Adipocyte (in vitro differentiated cells): ENCODE results near the gene USP50.
A peak's percentile ranks its signal among the peaks of the same experiment; 100 is the strongest.

Experiments used
- DNase-seq: peaks from one replicate; pipeline ENCODE4 v3.0.0-alpha.2; 2015; ENCODE audit warnings: low read depth
- H3K27me3 ChIP-seq: replicated peaks from 2 replicates; pipeline ENCODE4 v1.7.0; 2013; ENCODE audit warnings: mild to moderate bottlenecking, low read length, moderate library complexity; ENCODE audit not compliant: control insufficient read depth, insufficient read depth
- H3K36me3 ChIP-seq: 2 replicates; pipeline ENCODE4 v1.7.0; 2013; ENCODE audit warnings: low read length, mild to moderate bottlenecking, moderate library complexity; ENCODE audit not compliant: control insufficient read depth, insufficient read depth, severe bottlenecking
- H3K4me1 ChIP-seq: 2 replicates; pipeline ENCODE4 v1.7.0; 2013; ENCODE audit warnings: mild to moderate bottlenecking, low read length, moderate library complexity; ENCODE audit not compliant: control insufficient read depth, insufficient read depth
- H3K4me3 ChIP-seq: 2 replicates; pipeline ENCODE4 v1.7.0; 2013; ENCODE audit warnings: mild to moderate bottlenecking, low read length, moderate library complexity
- H3K9ac ChIP-seq: 2 replicates; pipeline ENCODE4 v1.7.0; 2013; ENCODE audit warnings: mild to moderate bottlenecking, low read length, moderate library complexity
- H3K9me3 ChIP-seq: 2 replicates; pipeline ENCODE4 v1.7.0; 2013; ENCODE audit warnings: mild to moderate bottlenecking, low read length, moderate library complexity; ENCODE audit not compliant: control insufficient read depth

The USP50 gene

GRCh38 chr15:50463423-50464358 lies 82.8 kb downstream of the USP50 start:
- DNase-seq = peak; percentile 64
- H3K9ac ChIP-seq = no peak overlapping the region
- peaks cover 12% of the 10 kb centered on the region for H3K4me1 ChIP-seq
- no peaks in the 10 kb centered on the region for H3K9me3 ChIP-seq
- no peak overlapping the region for H3K4me3 ChIP-seq
- no peaks in the 10 kb centered on the region for H3K27me3 ChIP-seq
- H3K36me3 ChIP-seq = peaks cover 51% of the 10 kb centered on the region

- Histone ChIP-seq H3K4me3 (no peak overlapping the region), H3K36me3 (peaks cover 38% of the 10 kb centered on the region), H3K4me1 (peaks cover 14% of the 10 kb centered on the region), H3K27me3 (no peaks in the 10 kb centered on the region), H3K9ac (peak overlapping the region; percentile 49), H3K9me3 (no peaks in the 10 kb centered on the region)
- peak; percentile 8 for DNase-seq
These were observed 87.9 kb downstream of the USP50 start for GRCh38 chr15:50458348-50459112.

GRCh38 chr15:50452927-50453326 lies 93.5 kb downstream of the USP50 start:
- H3K9me3 ChIP-seq = no peaks in the 10 kb centered on the region
- DNase-seq = peak; percentile 63
- H3K9ac ChIP-seq = no peak overlapping the region
- H3K4me3 ChIP-seq = no peak overlapping the region
- H3K27me3 ChIP-seq = no peaks in the 10 kb centered on the region
- H3K36me3 ChIP-seq = peaks cover 24% of the 10 kb centered on the region
- H3K4me1 ChIP-seq = peaks cover 29% of the 10 kb centered on the region
